K562 (cell line): ENCODE data around the gene NFKB2. TPM values are rescaled to one million over a fixed set of nuclear protein-coding genes. Genes with fewer than 3 reads are reported as not detected.

Experiments
- ATF6 ChIP-seq: sonication (generic); formaldehyde crosslinking; IDR thresholded peaks from 2 replicates; pipeline ENCODE4 v1.4.0; 2020; ENCODE audit warnings: mild to moderate bottlenecking, missing genetic modification reagents
- CBFB ChIP-seq: sonication (generic); formaldehyde crosslinking; IDR thresholded peaks from 2 replicates; pipeline ENCODE4 v1.4.0; 2020; ENCODE audit warnings: mild to moderate bottlenecking, missing genetic modification reagents
- CREBBP ChIP-seq: IDR thresholded peaks from one replicate; pipeline ENCODE4 v1.6.1; 2012; ENCODE audit warnings: low read depth, mild to moderate bottlenecking, control low read depth, inconsistent platforms, low read length
- EP400 ChIP-seq: fragments of 450-650 bp; IDR thresholded peaks from 2 replicates; pipeline ENCODE4 v1.6.1; 2017; ENCODE audit warnings: antibody characterized with exemption, mild to moderate bottlenecking, moderate library complexity
- MTF1 ChIP-seq: fragments of 250-450 bp; sonication (Bioruptor Pico); IDR thresholded peaks from 2 replicates; pipeline ENCODE4 v1.9.0; 2021; ENCODE audit warnings: moderate library complexity, mild to moderate bottlenecking, inconsistent platforms, borderline replicate concordance
- PML ChIP-seq: IDR thresholded peaks from 2 replicates; pipeline ENCODE4 v1.6.1; 2012; ENCODE audit warnings: low read length, inconsistent platforms
- SMAD2 ChIP-seq: fragments of 150-350 bp; IDR thresholded peaks from 2 replicates; pipeline ENCODE4 v1.6.1; 2014; ENCODE audit warnings: low read depth, mild to moderate bottlenecking, low read length
- SPI1 ChIP-seq: IDR thresholded peaks from 2 replicates; pipeline ENCODE4 v1.6.1; 2011; ENCODE audit warnings: low read depth, low read length, control low read depth, borderline replicate concordance
- THRAP3 ChIP-seq: fragments of 450-650 bp; IDR thresholded peaks from 2 replicates; pipeline ENCODE4 v1.6.1; 2016; ENCODE audit warnings: mild to moderate bottlenecking, inconsistent platforms, borderline replicate concordance
- USF2 ChIP-seq: sonication (generic); formaldehyde crosslinking; IDR thresholded peaks from 2 replicates; pipeline ENCODE4 v1.5.0; 2020; ENCODE audit warnings: missing genetic modification reagents
- ZFP36 ChIP-seq: fragments of 150-350 bp; IDR thresholded peaks from 2 replicates; pipeline ENCODE4 v1.6.1; 2018; ENCODE audit warnings: low read length, low read depth; ENCODE audit not compliant: partially characterized antibody
- ZMIZ1 ChIP-seq, 2 experiments: fragments of 150-350 bp in 1 of 2; IDR thresholded peaks; 2 replicates each; pipeline ENCODE4 v1.6.1; 2012 to 2016; ENCODE audit warnings: low read depth in 2 of 2, low read length in 2 of 2, mild to moderate bottlenecking in 1 of 2, moderate library complexity in 1 of 2
- ZNF165 ChIP-seq: fragments of 250-450 bp; sonication (Bioruptor Pico); IDR thresholded peaks from 2 replicates; pipeline ENCODE4 v1.4.0; 2020; ENCODE audit warnings: borderline replicate concordance
- ZNF324 ChIP-seq: fragments of 250-450 bp; sonication (Bioruptor Pico); IDR thresholded peaks from 2 replicates; pipeline ENCODE4 v1.4.0; 2020; ENCODE audit warnings: mild to moderate bottlenecking
- ZNF592 ChIP-seq: fragments of 450-650 bp; IDR thresholded peaks from 2 replicates; pipeline ENCODE4 v1.6.1; 2017; ENCODE audit warnings: antibody characterized with exemption, mild to moderate bottlenecking
- polyA plus RNA-seq, 8 experiments: library from polyadenylated mRNA; depleted of rRNA in 4 of 8; stranded (reverse) in 5 of 8; unstranded in 3 of 8; fragments of >200 nt; fragmentation: Nextera tagmentation in 2 of 8; fragmentation: Illumina TruSeq in 1 of 8; extraction: Ambion mirVana in 2 of 8; extraction: Trizol in 1 of 8; gene quantifications; 2 replicates each; pipeline versions ENCODE4 v1.2.1 to v1.2.3, GENCODE V29; 2011 to 2014; ENCODE audit warnings: inconsistent platforms in 1 of 8, missing spikeins in 1 of 8
- total RNA-seq, 7 experiments: library from RNA; depleted of rRNA in 6 of 7; stranded (reverse); fragments of >200 nt in 6 of 7; fragmentation: Illumina TruSeq in 2 of 7; extraction: Trizol in 2 of 7; gene quantifications; 2 replicates each; pipeline versions ENCODE4 v1.2.1 to v1.2.3, GENCODE V29; 2011 to 2021; ENCODE audit warnings: low replicate concordance in 1 of 7
- TF ChIP-seq, protein P1 (sequence below): fragments of 250-450 bp; sonication (Bioruptor Pico); IDR thresholded peaks from 2 replicates; pipeline ENCODE4 v1.8.0; 2022; ENCODE audit warnings: inconsistent platforms

NFKB2 gene
- total and polyA plus RNA-seq, 9 of the 15 experiments (the other 6 are each of a cell fraction or from before 2014, with no cell fraction given), result 0.07 to 20.3 (median 7.9) TPM

DNA sequence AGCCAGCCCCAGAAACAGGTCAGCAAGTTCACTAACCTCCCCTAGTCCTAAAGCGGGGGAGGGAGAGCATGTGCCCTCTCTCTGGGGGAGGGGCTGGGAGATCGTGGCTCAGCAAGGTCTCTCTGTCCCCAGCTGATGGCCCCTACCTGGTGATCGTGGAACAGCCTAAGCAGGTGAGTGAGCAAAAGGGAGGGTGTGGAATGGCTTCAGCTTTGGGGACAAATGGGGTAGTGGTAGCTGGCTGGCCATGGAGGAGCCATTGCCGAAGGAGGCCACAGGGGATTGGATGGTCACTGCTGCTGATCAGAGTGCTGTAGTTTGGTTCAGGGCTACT is 779 bp downstream of the NFKB2 start (continued):
- TF ChIP-seq ATF6 (no peak), ZMIZ1 (IDR thresholded peaks at IDR 0.05; ENCODE audit: low read depth in 2 of 2, low read length in 2 of 2) (no peak), ZNF324 (CRISPR knock-in tag) (no peak), USF2 (CRISPR knock-in tag) (no peak), ZNF165 (CRISPR knock-in tag) (no peak), CBFB (CRISPR knock-in tag) (no peak), ZNF592 (no peak), PML (no peak), SMAD2 (no peak), CREBBP (no peak), THRAP3 (no peak), MTF1 (CRISPR knock-in tag) (no peak), EP400 (no peak), SPI1 (no peak), ZFP36 (no peak)
- TF ChIP-seq, protein P1, sequence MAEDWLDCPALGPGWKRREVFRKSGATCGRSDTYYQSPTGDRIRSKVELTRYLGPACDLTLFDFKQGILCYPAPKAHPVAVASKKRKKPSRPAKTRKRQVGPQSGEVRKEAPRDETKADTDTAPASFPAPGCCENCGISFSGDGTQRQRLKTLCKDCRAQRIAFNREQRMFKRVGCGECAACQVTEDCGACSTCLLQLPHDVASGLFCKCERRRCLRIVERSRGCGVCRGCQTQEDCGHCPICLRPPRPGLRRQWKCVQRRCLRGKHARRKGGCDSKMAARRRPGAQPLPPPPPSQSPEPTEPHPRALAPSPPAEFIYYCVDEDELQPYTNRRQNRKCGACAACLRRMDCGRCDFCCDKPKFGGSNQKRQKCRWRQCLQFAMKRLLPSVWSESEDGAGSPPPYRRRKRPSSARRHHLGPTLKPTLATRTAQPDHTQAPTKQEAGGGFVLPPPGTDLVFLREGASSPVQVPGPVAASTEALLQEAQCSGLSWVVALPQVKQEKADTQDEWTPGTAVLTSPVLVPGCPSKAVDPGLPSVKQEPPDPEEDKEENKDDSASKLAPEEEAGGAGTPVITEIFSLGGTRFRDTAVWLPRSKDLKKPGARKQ, result no peak
